Measurements from ENCODE around the gene ZNFX1.
"Not testable (repeated sequence)": the region's sequence is repeated elsewhere in the genome, so short reads cannot be mapped to it uniquely, and the experiment has no call there.

Gene ZNFX1

GRCh38 chr20:49310705-49311104 is 32.8 kb upstream of the ZNFX1 start:
- TF ChIP-seq, protein P1, sequence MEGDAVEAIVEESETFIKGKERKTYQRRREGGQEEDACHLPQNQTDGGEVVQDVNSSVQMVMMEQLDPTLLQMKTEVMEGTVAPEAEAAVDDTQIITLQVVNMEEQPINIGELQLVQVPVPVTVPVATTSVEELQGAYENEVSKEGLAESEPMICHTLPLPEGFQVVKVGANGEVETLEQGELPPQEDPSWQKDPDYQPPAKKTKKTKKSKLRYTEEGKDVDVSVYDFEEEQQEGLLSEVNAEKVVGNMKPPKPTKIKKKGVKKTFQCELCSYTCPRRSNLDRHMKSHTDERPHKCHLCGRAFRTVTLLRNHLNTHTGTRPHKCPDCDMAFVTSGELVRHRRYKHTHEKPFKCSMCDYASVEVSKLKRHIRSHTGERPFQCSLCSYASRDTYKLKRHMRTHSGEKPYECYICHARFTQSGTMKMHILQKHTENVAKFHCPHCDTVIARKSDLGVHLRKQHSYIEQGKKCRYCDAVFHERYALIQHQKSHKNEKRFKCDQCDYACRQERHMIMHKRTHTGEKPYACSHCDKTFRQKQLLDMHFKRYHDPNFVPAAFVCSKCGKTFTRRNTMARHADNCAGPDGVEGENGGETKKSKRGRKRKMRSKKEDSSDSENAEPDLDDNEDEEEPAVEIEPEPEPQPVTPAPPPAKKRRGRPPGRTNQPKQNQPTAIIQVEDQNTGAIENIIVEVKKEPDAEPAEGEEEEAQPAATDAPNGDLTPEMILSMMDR (conservative IDR thresholded peaks at IDR 0.05; ENCODE audit: low read depth, low read length): no peak
- H3K4me3 ChIP-seq (ENCODE audit: low read length): no peak overlapping the region
- no peak for DNase-seq (ENCODE audit: low read depth)

GRCh38 chr20:49308875-49309274 is 31.0 kb upstream of the ZNFX1 start:
- H3K4me3 ChIP-seq (ENCODE audit: low read length): no peak overlapping the region
- no peak for DNase-seq (ENCODE audit: low read depth)
- TF ChIP-seq, protein P1 (conservative IDR thresholded peaks at IDR 0.05; ENCODE audit: low read depth, low read length): no peak

DNA sequence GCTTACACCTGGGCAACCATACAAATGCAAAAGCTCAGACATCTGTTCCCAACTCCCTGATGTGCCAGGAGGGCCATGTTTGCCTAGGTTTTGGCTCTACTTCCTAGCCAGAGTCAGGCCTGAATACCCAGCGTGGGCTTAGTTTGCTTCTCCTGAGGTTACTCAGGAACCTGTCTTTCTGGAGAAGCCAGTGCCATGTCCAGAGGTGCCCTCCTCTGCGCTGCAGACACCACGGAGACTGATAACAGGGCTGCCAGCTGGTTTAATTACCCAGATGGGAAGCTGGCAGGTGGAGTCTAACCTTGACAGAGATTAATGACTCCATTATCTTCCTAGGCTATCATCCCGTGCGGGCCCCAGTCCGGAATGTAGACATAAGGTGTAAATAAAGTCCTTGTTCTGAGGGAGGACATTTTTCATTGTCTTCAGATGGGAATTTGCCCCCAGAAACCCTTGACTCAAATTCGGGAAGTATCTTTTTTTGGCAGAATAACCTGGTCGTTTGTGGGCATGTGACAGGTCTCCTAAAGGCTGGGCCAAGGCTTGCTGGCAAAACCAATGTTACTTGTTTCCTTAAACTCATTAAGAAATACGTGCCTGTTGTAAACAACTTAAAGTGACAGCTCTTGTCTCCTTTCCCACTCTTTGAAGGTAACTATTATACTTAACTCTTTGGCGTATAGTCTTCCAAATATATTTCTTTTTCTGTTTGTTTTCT is 29.2 kb upstream of the ZNFX1 start:
- H3K4me3 ChIP-seq (ENCODE audit: low read length): no peak overlapping the region
- DNase-seq (ENCODE audit: low read depth): no peak
- TF ChIP-seq, protein P1 (conservative IDR thresholded peaks at IDR 0.05; ENCODE audit: low read depth, low read length): no peak

GRCh38 chr20:49303065-49303552 is 25.3 kb upstream of the ZNFX1 start:
- DNase-seq (ENCODE audit: low read depth): no peak
- TF ChIP-seq, protein P1 (conservative IDR thresholded peaks at IDR 0.05; ENCODE audit: low read depth, low read length): no peak
- H3K4me3 ChIP-seq (ENCODE audit: low read length): no peak overlapping the region

- H3K4me3 ChIP-seq (ENCODE audit: low read length): no peak overlapping the region
- no peak for DNase-seq (ENCODE audit: low read depth)
- TF ChIP-seq, protein P1 (conservative IDR thresholded peaks at IDR 0.05; ENCODE audit: low read depth, low read length): no peak
These were observed 20.0 kb upstream of the ZNFX1 start for GRCh38 chr20:49297605-49298530.

DNA sequence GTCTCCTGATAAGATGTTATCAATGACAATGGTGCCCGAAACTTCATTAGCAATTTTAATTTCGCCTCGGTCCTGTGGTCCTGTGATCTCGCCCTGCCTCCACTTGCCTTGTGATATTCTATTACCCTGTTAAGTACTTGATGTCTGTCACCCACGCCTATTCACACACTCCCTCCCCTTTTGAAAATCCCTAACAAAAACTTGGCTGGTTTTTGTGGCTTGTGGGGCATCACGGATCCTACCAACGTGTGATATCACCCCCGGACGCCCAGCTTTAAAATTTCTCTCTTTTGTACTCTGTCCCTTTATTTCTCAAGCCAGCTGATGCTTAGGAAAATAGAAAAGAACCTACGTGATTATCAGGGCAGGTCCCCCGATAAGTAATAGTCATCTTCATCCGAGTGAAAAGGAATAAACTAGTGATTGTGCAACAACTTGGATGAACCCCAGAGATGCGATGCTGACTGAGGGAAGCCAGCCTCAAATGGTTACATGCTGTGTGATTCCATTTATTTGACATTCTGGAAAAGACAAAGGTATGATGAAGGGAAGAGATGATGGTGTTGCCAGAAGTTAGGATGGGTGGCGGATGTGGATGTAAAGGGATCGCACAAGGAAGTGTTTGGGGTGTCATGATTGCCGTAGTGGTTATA is 16.3 kb upstream of the ZNFX1 start:
- DNase-seq (ENCODE audit: low read depth); H3K4me3 ChIP-seq (ENCODE audit: low read length): not testable (repeated sequence)

DNA sequence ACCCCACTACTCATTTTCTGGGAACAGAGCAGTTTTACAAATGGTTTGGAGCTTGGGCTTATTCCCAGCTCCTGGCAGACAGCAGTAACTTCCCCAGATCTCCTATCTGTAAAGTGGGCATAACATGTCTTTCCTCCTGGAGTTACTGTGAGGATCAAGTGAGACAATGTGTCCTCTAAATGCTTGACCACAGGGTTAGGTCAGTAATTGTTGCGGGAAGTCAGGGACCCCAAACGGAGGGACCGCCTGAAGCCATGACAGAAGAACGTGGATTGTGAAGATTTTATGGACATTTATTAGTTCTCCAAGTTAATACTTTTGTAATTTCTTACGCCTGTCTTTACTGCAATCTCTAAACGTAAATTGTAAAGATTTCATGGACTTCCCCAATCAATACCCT is 15.3 kb upstream of the ZNFX1 start:
- TF ChIP-seq, protein P1 (conservative IDR thresholded peaks at IDR 0.05; ENCODE audit: low read depth, low read length): no peak
- H3K4me3 ChIP-seq (ENCODE audit: low read length): no peak overlapping the region
- DNase-seq (ENCODE audit: low read depth): no peak
